ENCODE measurements around the gene PAPPA2. TPM values are rescaled to one million over a fixed set of nuclear protein-coding genes. Genes with fewer than 3 reads are reported as not detected.

The PAPPA2 gene
- total and polyA plus RNA-seq, 9 of the 15 experiments (the other 6 are each of a cell fraction or from before 2014, with no cell fraction given) = 0.01 to 0.15 (median 0.05) TPM; not detected in 2

DNA sequence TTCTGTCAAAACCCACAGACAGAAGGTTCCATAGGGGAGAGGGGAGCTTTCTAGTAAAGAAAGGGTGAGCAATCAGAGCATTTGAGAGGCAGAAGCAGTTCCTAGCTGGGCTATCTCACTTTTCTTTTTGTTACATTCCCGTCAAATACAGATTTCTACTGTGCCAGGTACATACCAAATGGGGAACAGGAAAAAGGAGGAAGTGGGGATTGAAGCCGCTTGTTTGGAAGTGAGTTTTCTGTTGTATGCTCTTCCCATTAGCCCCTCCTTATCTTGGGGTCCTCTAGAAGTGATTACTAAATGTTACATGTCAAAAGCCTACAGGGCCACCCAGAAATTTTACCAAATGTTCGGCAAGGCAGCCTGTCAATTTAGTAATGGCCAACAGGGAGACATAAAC is 116.1 kb downstream of the PAPPA2 start:
- Histone ChIP-seq H4K20me1 (replicated peaks; ENCODE audit: control insufficient read depth, insufficient read depth, low read length) (no peaks in the 10 kb centered on the region), H3K27me3 (ENCODE audit: control insufficient read depth in 2 of 2, insufficient read depth in 2 of 2, low read length in 2 of 2) (no peaks in the 10 kb centered on the region), H2AFZ (ENCODE audit: low read depth, low read length) (no peak overlapping the region), H3K4me2 (ENCODE audit: insufficient read depth, low read length) (no peak overlapping the region), H3K36me3 (ENCODE audit: control insufficient read depth, insufficient read depth, low read length) (no peaks in the 10 kb centered on the region), H3K9ac (ENCODE audit: insufficient read depth in 1 of 2, low read depth in 2 of 2, low read length in 2 of 2) (no peak overlapping the region), H3K27ac (ENCODE audit: extremely low read depth, low read depth, low read length) (no peak overlapping the region), H3K79me2 (ENCODE audit: control insufficient read depth, insufficient read depth, low read length) (no peaks in the 10 kb centered on the region), H3K4me3 (no peak overlapping the region), H3K9me3 (replicated peaks; ENCODE audit: control insufficient read depth, insufficient read depth, low read depth, low read length) (no peaks in the 10 kb centered on the region), H3K9me1 (ENCODE audit: control insufficient read depth, insufficient read depth, low read length) (no peaks in the 10 kb centered on the region), H3K4me1 (replicated peaks in 1 of 2; ENCODE audit: control insufficient read depth in 2 of 2, insufficient read depth in 2 of 2, low read length in 2 of 2) (no peaks in the 10 kb centered on the region)
- ChIA-PET POLR2A (interaction anchor here (0.7 kb wide), 1 partner anchor 87 kb away, joined by 3 read pairs; no protein-coding TSS in a partner anchor), CTCF (ENCODE audit: low intra/inter-chr PET ratio) (no interaction called here)
- ATAC-seq = no peak
- in situ Hi-C loops (cut with MboI) (no loop called here), intact Hi-C loops (cut with micrococcal nuclease) (no loop called here)
- FAIRE-seq = no peak
- no peak for DNase-seq (ENCODE audit: extremely low read depth in 1 of 4, low spot score in 3 of 4)
- peak; percentile 70; the same call in 1 of the 2 replicates for TF ChIP-seq SPI1 (IDR thresholded peaks at IDR 0.05; ENCODE audit: borderline replicate concordance, low read depth, low read length)
- no peak for TF ChIP-seq CBFA2T3 (IDR thresholded peaks at IDR 0.05)
- BruUV-seq (replicated peaks) = no TSS peak
- 0% methylated on average over 3 of the region's 3 CpGs for WGBS (ENCODE audit: insufficient coverage, low coverage, missing lambda C conversion rate)

DNA sequence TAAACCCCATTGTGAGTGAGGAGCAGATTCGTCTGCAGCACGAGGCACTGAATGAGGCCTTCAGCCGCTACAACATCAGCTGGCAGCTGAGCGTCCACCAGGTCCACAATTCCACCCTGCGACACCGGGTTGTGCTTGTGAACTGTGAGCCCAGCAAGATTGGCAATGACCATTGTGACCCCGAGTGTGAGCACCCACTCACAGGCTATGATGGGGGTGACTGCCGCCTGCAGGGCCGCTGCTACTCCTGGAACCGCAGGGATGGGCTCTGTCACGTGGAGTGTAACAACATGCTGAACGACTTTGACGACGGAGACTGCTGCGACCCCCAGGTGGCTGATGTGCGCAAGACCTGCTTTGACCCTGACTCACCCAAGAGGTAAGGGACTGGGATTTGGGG is 132.2 kb downstream of the PAPPA2 start:
- ChIA-PET CTCF (ENCODE audit: low intra/inter-chr PET ratio) (no interaction called here), POLR2A (no interaction called here)
- Histone ChIP-seq H3K27me3 (ENCODE audit: control insufficient read depth in 2 of 2, insufficient read depth in 2 of 2, low read length in 2 of 2) (peaks cover 11 to 14% of the 10 kb centered on the region in 2 experiments; a peak in 4 of 5 replicates), H3K4me3 (no peak overlapping the region), H3K79me2 (ENCODE audit: control insufficient read depth, insufficient read depth, low read length) (no peaks in the 10 kb centered on the region), H3K36me3 (ENCODE audit: control insufficient read depth, insufficient read depth, low read length) (no peaks in the 10 kb centered on the region), H3K27ac (ENCODE audit: extremely low read depth, low read depth, low read length) (no peak overlapping the region), H3K9ac (ENCODE audit: insufficient read depth in 1 of 2, low read depth in 2 of 2, low read length in 2 of 2) (no peak overlapping the region), H3K9me1 (ENCODE audit: control insufficient read depth, insufficient read depth, low read length) (no peaks in the 10 kb centered on the region), H3K4me1 (replicated peaks in 1 of 2; ENCODE audit: control insufficient read depth in 2 of 2, insufficient read depth in 2 of 2, low read length in 2 of 2) (no peaks in the 10 kb centered on the region; a peak in 1 of 5 replicates), H3K9me3 (replicated peaks; ENCODE audit: control insufficient read depth, insufficient read depth, low read depth, low read length) (no peaks in the 10 kb centered on the region), H2AFZ (ENCODE audit: low read depth, low read length) (no peak overlapping the region), H3K4me2 (ENCODE audit: insufficient read depth, low read length) (no peak overlapping the region), H4K20me1 (replicated peaks; ENCODE audit: control insufficient read depth, insufficient read depth, low read length) (no peaks in the 10 kb centered on the region)
- FAIRE-seq (no peak), ATAC-seq (no peak; the same call in 2 of the 3 replicates), DNase-seq (ENCODE audit: extremely low read depth in 1 of 4, low spot score in 3 of 4) (no peak)
- no TSS peak for BruUV-seq (replicated peaks)
- under 1% methylated on average over 16 of the region's 16 CpGs for WGBS (ENCODE audit: insufficient coverage, low coverage, missing lambda C conversion rate)
- TF ChIP-seq ZNF696 (CRISPR knock-in tag; conservative IDR thresholded peaks at IDR 0.05) (no peak), ZNF253 (CRISPR knock-in tag; conservative IDR thresholded peaks at IDR 0.05) (no peak)
- TF ChIP-seq, protein P1, sequence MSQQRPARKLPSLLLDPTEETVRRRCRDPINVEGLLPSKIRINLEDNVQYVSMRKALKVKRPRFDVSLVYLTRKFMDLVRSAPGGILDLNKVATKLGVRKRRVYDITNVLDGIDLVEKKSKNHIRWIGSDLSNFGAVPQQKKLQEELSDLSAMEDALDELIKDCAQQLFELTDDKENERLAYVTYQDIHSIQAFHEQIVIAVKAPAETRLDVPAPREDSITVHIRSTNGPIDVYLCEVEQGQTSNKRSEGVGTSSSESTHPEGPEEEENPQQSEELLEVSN (IDR thresholded peaks at IDR 0.05; ENCODE audit: borderline replicate concordance in 1 of 2, extremely low read depth in 1 of 2, insufficient read depth in 1 of 2, insufficient read length in 1 of 2, low read depth in 1 of 2, low read length in 1 of 2, poor library complexity in 1 of 2, severe bottlenecking in 1 of 2) = peak in 1 of 2 experiments; percentile 7
- intact Hi-C loops (cut with micrococcal nuclease) (no loop called here), in situ Hi-C loops (cut with MboI) (no loop called here)
